ENCODE data around the gene OTOS. TPM values are rescaled to one million over a fixed set of nuclear protein-coding genes. Genes with fewer than 3 reads are reported as not detected.

OTOS gene
- total RNA-seq = not detected in 2 replicates

GRCh38 chr2:240140511-240140910 is at the start of gene OTOS:
OTOS (minus strand) TSS chr2:240140658; CDS start chr2:240140326, 332 bp downstream.

GRCh38 chr2:240136013-240136670 is 4.3 kb downstream of the OTOS start, which contains the start of gene COPS9:
COPS9 (minus strand) TSS chr2:240136305; CDS start chr2:240136284, 21 bp downstream.

Other genes starting within 250 kb of the OTOS start
- 116 and 184 TPM in 2 replicates for gene NDUFA10, start 115.3 kb downstream of the OTOS start, total RNA-seq
- gene OR6B2, start 110.2 kb downstream of the OTOS start, total RNA-seq = not detected in 2 replicates
- not detected in 2 replicates for gene OR6B3, start 87.1 kb downstream of the OTOS start, total RNA-seq
- 176 and 282 TPM in 2 replicates for gene COPS9, start 4.4 kb downstream of the OTOS start, total RNA-seq